Esophagus squamous epithelium (tissue), 4 donors: ENCODE results near the gene SCYGR1.

Experiments used
- POLR2A ChIP-seq, 4 donors: fragments of 450-650 bp; IDR thresholded peaks; one replicate each; pipeline ENCODE4 v1.6.1; 2017; ENCODE audit warnings: antibody characterized with exemption in 4 of 4, mild to moderate bottlenecking in 4 of 4, moderate library complexity in 3 of 4
- TF ChIP-seq, protein P1 (sequence below), 6 experiments: fragments of 450-650 bp in 4 of 6; fragments of 200-600 bp in 2 of 6; sonication (generic) in 2 of 6; IDR thresholded peaks; one replicate each; pipeline ENCODE4 v1.5.1; 2016 to 2019; ENCODE audit warnings: antibody characterized with exemption in 6 of 6, mild to moderate bottlenecking in 4 of 6, moderate library complexity in 4 of 6

DNA sequence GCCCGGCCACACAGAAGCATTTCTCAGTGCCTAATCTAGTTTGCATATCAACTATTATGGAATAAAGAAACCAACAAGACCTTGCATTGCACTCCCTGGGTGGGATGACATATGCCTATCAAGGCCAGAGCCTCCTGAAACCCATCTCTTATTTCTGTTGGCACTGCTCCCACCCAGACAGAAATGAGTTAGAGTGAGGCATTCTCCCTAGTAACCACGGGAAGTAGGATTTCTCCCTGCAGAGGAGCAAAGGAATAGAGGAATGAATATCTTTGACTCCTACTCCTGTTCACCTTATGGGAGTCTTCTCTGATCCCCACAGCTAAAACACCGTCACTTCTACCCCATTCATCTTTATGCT is 24.2 kb upstream of the SCYGR1 start:
- TF ChIP-seq POLR2A (IDR thresholded peaks at IDR 0.05) = no peak
- TF ChIP-seq, protein P1, sequence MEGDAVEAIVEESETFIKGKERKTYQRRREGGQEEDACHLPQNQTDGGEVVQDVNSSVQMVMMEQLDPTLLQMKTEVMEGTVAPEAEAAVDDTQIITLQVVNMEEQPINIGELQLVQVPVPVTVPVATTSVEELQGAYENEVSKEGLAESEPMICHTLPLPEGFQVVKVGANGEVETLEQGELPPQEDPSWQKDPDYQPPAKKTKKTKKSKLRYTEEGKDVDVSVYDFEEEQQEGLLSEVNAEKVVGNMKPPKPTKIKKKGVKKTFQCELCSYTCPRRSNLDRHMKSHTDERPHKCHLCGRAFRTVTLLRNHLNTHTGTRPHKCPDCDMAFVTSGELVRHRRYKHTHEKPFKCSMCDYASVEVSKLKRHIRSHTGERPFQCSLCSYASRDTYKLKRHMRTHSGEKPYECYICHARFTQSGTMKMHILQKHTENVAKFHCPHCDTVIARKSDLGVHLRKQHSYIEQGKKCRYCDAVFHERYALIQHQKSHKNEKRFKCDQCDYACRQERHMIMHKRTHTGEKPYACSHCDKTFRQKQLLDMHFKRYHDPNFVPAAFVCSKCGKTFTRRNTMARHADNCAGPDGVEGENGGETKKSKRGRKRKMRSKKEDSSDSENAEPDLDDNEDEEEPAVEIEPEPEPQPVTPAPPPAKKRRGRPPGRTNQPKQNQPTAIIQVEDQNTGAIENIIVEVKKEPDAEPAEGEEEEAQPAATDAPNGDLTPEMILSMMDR (IDR thresholded peaks at IDR 0.05) = no peak
